Neuron (in vitro differentiated cells): ENCODE data around the gene POU3F1.
"Not testable (repeated sequence)": the region's sequence is repeated elsewhere in the genome, so short reads cannot be mapped to it uniquely, and the experiment has no call there.

Source experiments
- H2AFZ ChIP-seq: one replicate; pipeline ENCODE4 v1.6.1; 2013; ENCODE audit warnings: low read depth, mild to moderate bottlenecking, inconsistent platforms, low read length, moderate library complexity
- H3K27me3 ChIP-seq: one replicate; pipeline ENCODE4 v1.6.1; 2013; ENCODE audit warnings: low read length; ENCODE audit not compliant: insufficient read depth
- H3K36me3 ChIP-seq: one replicate; pipeline ENCODE4 v1.6.1; 2013; ENCODE audit warnings: low read length; ENCODE audit not compliant: insufficient read depth
- H3K4me1 ChIP-seq: one replicate; pipeline ENCODE4 v1.6.1; 2013; ENCODE audit warnings: low read length; ENCODE audit not compliant: insufficient read depth
- H3K4me3 ChIP-seq: 2 replicates; pipeline ENCODE4 v1.5.1; 2013; ENCODE audit warnings: mild to moderate bottlenecking, low read length, moderate library complexity
- H3K9me3 ChIP-seq: one replicate; pipeline ENCODE4 v1.6.1; 2013; ENCODE audit warnings: low read length

POU3F1 gene

DNA sequence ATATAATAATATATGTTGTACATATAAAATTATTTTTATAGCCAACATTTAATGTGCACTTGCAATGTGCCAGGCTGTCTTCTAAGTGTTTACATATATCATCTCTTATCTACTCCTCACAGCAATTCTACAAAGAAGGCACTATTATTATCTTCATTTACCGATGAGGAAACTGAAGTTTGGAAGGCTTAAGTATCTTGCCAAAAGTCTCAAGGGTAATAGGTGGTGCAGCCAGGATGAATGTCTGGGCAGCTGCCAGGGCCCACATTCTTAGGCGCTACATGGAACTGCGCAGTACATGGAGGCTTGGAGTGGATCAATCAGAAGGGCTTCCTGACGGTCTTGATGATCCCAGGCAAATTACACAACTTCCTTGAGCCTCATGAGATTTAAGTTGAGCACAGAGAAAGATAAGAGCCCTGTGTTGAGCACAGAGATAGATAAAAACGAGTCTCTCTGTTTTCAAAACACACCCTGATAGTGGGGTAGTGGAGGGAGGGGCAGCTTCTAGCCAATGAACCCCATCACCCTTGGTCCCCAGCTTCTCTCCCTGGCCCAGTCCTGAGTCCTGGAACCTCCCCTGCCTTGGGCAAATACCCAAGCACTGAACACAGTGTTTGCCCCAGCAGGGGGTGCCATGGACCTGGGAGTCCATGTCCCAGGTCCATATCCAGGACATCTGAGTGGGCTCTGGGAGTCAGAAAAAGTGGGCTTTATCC, 9.2 kb downstream of the POU3F1 start:
- Histone ChIP-seq H3K27me3 (no peaks in the 10 kb centered on the region), H2AFZ (no peak overlapping the region), H3K36me3 (peaks cover 2% of the 10 kb centered on the region), H3K9me3 (no peaks in the 10 kb centered on the region), H3K4me1 (no peaks in the 10 kb centered on the region), H3K4me3 (no peak overlapping the region)

DNA sequence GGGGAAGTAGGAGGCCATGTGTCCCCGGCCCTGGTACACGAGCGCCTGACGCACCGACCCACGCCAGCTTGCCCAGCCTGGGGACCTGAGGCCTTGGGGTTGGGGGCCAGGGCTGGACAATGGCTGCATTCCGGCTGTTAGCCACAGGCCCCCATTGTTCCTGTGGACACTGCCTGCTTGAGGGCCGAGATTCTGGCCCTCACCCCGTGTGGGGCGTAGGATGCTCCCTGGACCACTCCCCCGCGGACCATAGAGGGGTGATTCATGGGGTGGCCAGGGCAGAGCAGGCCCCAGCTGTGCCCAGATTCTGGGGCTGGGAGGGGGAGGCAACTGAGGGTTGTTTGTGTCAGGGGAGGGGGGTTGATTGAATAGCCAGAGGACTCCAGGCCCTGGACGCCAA, 11.7 kb downstream of the POU3F1 start:
- H3K4me3 ChIP-seq: no peak overlapping the region
- H3K4me1 ChIP-seq: peaks cover 9% of the 10 kb centered on the region
- H2AFZ ChIP-seq: no peak overlapping the region
- no peaks in the 10 kb centered on the region for H3K36me3 ChIP-seq
- H3K9me3 ChIP-seq: no peaks in the 10 kb centered on the region
- no peaks in the 10 kb centered on the region for H3K27me3 ChIP-seq

- H3K9me3 ChIP-seq, H3K4me3 ChIP-seq, H2AFZ ChIP-seq, H3K27me3 ChIP-seq, H3K36me3 ChIP-seq: not testable (repeated sequence)
- peaks cover 22% of the 10 kb centered on the region for H3K4me1 ChIP-seq
These were observed 13.6 kb downstream of the POU3F1 start for GRCh38 chr1:38032992-38033391.

GRCh38 chr1:38031513-38031866, 15.1 kb downstream of the POU3F1 start:
- Histone ChIP-seq H2AFZ (no peak overlapping the region), H3K36me3 (no peaks in the 10 kb centered on the region), H3K9me3 (no peaks in the 10 kb centered on the region), H3K4me1 (peaks cover 22% of the 10 kb centered on the region), H3K27me3 (no peaks in the 10 kb centered on the region), H3K4me3 (no peak overlapping the region)

DNA sequence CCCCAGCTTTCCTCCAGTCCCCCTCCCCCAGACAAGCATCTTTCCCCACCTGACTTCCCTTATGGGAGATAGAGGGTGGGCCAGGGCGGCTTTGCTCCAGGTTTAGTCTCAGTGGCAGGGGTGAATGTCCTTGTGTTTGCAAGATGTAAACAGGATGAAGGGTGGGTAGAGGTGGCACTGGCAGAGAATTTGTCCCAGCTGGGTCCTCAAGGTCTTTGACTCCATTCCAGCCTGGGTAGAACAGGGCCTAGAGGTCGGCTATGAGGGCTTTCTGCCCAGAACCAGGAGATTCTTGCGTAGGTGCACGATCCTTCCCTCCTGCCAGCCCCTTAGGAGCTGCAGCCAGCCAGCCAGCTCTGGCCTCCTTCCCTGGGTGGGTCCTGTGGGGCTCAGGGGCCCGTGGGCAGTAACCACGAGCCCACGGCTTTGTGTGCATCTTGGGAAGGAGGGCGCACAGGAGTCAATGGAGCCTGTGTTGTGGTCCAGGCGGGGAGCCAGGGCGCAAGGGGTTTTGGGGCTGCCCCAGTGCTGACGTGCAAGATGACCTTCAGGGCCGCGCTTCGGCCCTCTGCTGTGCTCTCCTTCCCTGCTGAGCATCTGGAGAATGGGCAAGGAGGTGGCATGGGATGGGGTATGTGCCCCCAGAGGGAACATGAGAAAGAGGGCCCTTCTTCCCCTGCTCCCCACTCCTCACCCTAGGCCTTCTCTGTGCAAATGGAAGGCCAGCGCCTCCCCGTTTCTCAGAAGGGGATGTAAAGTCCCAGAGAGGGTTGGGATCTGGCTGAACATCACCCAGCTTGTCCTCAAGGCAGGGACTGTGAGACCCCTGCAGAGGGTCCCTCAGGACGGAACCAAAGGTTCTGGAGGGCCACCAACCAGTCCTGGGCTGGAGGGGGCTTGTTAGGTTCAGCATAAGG, 15.7 kb downstream of the POU3F1 start:
- H3K4me1 ChIP-seq: peaks cover 22% of the 10 kb centered on the region
- no peaks in the 10 kb centered on the region for H3K27me3 ChIP-seq
- no peak overlapping the region for H2AFZ ChIP-seq
- H3K9me3 ChIP-seq: no peaks in the 10 kb centered on the region
- H3K4me3 ChIP-seq: no peak overlapping the region
- H3K36me3 ChIP-seq: peaks cover 4% of the 10 kb centered on the region

GRCh38 chr1:38029685-38030511, 16.7 kb downstream of the POU3F1 start:
- Histone ChIP-seq H2AFZ (no peak overlapping the region), H3K27me3 (no peaks in the 10 kb centered on the region), H3K9me3 (no peaks in the 10 kb centered on the region), H3K4me3 (no peak overlapping the region), H3K4me1 (peaks cover 22% of the 10 kb centered on the region), H3K36me3 (peaks cover 13% of the 10 kb centered on the region)

DNA sequence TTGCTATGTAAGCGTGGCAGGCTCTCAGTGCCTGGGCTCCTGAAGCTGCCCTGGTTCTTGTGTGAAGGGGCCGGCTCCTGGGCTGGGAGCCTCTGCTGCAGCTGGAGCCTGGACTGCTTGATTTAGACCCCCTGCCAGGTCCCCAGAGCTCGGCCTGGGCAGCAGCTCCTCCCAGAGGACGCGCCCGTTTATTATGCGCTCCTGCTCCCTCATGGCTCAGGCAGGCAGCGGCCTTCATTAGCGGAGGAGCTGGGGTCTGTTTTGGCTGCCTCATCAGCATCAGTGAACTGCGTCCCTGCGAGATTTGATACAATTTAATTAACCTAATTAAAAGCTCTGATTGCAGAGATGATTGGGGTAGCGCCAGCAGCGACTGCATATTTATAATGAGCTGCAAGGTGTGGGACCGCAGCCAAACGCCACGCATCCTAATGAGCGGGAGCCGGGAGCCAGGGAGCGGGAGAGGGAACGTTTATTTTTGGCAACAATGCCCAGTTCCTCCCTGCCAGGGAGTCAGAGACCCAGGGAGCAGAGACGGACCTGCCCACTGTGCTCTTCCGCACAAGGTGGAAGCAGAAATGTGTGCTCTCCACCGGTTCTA, 17.4 kb downstream of the POU3F1 start:
- Histone ChIP-seq H3K4me3 (no peak overlapping the region), H2AFZ (no peak overlapping the region)

GRCh38 chr1:38028671-38029070, 17.9 kb downstream of the POU3F1 start:
- H2AFZ ChIP-seq: no peak overlapping the region
- H3K9me3 ChIP-seq: no peaks in the 10 kb centered on the region
- H3K27me3 ChIP-seq: no peaks in the 10 kb centered on the region
- peaks cover 21% of the 10 kb centered on the region for H3K36me3 ChIP-seq
- no peak overlapping the region for H3K4me3 ChIP-seq
- H3K4me1 ChIP-seq: peaks cover 22% of the 10 kb centered on the region

More for the DNA sequence above, 17.4 kb downstream of the POU3F1 start:
- Histone ChIP-seq H3K36me3 (peaks cover 16% of the 10 kb centered on the region), H3K9me3 (no peaks in the 10 kb centered on the region), H3K4me1 (peaks cover 22% of the 10 kb centered on the region), H3K27me3 (no peaks in the 10 kb centered on the region)

GRCh38 chr1:38028105-38028591, 18.4 kb downstream of the POU3F1 start:
- Histone ChIP-seq H3K27me3 (no peaks in the 10 kb centered on the region), H2AFZ (no peak overlapping the region), H3K4me1 (peaks cover 22% of the 10 kb centered on the region), H3K9me3 (no peaks in the 10 kb centered on the region), H3K4me3 (no peak overlapping the region), H3K36me3 (peaks cover 26% of the 10 kb centered on the region)

DNA sequence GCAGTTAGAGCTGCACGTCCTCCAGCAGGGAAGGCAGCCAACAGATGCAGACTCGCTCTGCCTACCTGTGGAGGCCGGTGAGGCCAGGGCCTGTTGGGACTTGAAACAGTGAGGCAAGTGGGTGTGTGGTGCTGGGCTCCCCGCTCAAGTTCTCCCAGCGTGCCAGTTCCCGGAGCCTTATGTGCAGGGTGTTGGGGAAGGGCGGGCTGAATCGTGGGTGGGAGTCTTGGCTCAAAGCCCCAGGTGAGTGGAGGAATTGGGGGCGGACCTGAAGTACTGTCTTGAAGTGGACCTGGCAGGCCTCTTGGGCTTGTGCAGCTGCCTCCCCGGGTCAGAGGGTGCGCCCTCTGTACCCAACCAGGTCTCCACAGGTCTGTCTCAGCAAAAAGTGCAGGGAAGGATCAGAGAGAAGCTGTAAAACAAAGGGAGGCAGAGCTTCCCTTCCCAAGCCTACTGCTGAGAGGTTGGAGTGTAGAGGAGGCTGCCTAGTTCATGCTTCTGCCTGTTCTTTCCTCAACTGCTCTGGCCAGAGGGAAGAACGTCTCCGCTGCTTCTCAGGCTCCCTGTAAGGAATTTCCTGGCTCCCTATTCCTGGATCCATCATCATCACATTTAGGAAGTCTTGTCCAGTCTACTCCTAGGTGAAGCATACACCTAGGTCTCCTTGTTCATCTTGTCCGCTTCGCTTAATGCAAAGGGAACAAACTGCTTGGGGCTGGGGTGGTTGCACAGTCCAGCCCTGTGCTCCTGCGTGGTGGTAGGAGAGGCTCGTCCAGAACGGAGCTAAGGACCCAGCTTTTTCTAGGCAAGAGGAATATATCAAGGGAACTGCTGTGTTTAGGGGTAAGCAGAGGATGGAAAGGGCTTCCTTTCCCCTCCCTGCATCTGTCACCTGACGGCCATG, 19.1 kb downstream of the POU3F1 start:
- H3K4me3 ChIP-seq: no peak overlapping the region

DNA sequence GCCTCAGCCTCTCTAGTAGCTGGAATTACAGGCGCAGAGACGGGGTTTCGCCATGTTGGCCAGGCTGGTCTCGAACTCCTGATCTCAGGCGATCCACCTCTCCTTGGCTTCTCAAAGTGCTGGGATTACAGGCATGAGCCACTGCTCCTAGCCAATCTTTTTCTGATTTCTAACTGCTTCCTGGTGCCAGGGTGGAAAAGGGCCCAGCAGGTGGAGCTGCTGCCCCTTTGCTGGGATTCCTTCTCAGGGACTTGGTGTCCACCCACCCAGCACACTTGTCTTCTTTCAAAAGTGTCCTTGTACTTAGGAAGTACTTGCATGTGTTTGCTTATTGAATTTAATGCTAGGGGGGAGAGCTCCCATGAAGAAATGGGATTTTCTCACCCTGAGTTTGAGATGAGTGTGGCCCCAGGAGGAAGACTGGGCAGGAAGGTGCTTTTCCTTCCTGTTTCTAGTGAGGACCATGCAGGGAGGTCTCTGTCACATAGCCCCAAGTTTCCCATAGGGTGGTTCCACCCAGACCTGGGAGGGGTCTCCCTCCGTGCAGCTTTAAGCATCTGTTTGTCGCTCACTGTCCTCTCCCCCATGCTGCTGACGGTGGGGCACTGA, 19.9 kb downstream of the POU3F1 start:
- H3K4me3 ChIP-seq: no peak overlapping the region
- H3K36me3 ChIP-seq: peaks cover 39% of the 10 kb centered on the region
- no peak overlapping the region for H2AFZ ChIP-seq
- H3K9me3 ChIP-seq: no peaks in the 10 kb centered on the region
- H3K4me1 ChIP-seq: peaks cover 22% of the 10 kb centered on the region
- no peaks in the 10 kb centered on the region for H3K27me3 ChIP-seq

More for the DNA sequence above, 19.1 kb downstream of the POU3F1 start:
- Histone ChIP-seq H3K27me3 (no peaks in the 10 kb centered on the region), H2AFZ (no peak overlapping the region), H3K36me3 (peaks cover 32% of the 10 kb centered on the region), H3K9me3 (no peaks in the 10 kb centered on the region), H3K4me1 (peaks cover 22% of the 10 kb centered on the region)
